ENCODE data around the gene OTUD3. TPM values are rescaled to one million over a fixed set of nuclear protein-coding genes. Genes with fewer than 3 reads are reported as not detected.

The OTUD3 gene
- total RNA-seq, 1 experiment from 2014 or later: 15.1 TPM

GRCh38 chr1:19938472-19938871 lies 56.3 kb downstream of the OTUD3 start:
- Histone ChIP-seq H3K27me3 (replicated peaks; ENCODE audit: control insufficient read depth, insufficient read depth, low read length) (no peaks in the 10 kb centered on the region), H3K4me1 (no peaks in the 10 kb centered on the region), H3K36me3 (ENCODE audit: control insufficient read depth, insufficient read depth, low read length) (no peaks in the 10 kb centered on the region), H3K9me3 (0 out of 2 replicates have a peak, but pooled peaks cover 10% of the 10 kb centered on the region), H3K4me3 (ENCODE audit: low read depth, low read length) (no peak overlapping the region)
- no peak for TF ChIP-seq CTCF (IDR thresholded peaks at IDR 0.05; ENCODE audit: insufficient read depth in 1 of 2, low read depth in 1 of 2, low read length in 1 of 2, severe bottlenecking in 1 of 2, unreplicated experiment in 1 of 2)
- ChIA-PET CTCF (no interaction called here), POLR2A (no interaction called here)
- Mint-ChIP-seq H3K9me3 (ENCODE audit: unreplicated experiment) (peaks cover 42% of the 10 kb centered on the region), H3K27ac (ENCODE audit: unreplicated experiment) (no peak overlapping the region), H3K4me1 (ENCODE audit: low read depth, unreplicated experiment) (no peaks in the 10 kb centered on the region), H3K27me3 (ENCODE audit: insufficient read depth, unreplicated experiment) (no peaks in the 10 kb centered on the region), H3K4me3 (ENCODE audit: unreplicated experiment) (no peak overlapping the region), H3K36me3 (ENCODE audit: insufficient read depth, unreplicated experiment) (peaks cover 9% of the 10 kb centered on the region)
- intact Hi-C loops (cut with micrococcal nuclease; ENCODE audit: unreplicated experiment): no loop called here
- no TSS peak for BruUV-seq (replicated peaks)
- no peak for DNase-seq

- no peaks in the 10 kb centered on the region for H3K27me3 ChIP-seq (replicated peaks; ENCODE audit: control insufficient read depth, insufficient read depth, low read length)
- POLR2A ChIA-PET: no interaction called here
- DNase-seq: no peak
- peaks cover 5% of the 10 kb centered on the region for H3K4me1 Mint-ChIP-seq (ENCODE audit: low read depth, unreplicated experiment)
- no peaks in the 10 kb centered on the region for H3K36me3 ChIP-seq (ENCODE audit: control insufficient read depth, insufficient read depth, low read length)
- H3K27ac Mint-ChIP-seq (ENCODE audit: unreplicated experiment): no peak overlapping the region
- intact Hi-C loops (cut with micrococcal nuclease; ENCODE audit: unreplicated experiment): no loop called here
- peaks cover 6% of the 10 kb centered on the region for H3K4me1 ChIP-seq
- H3K9me3 ChIP-seq: peaks cover 16% of the 10 kb centered on the region
- H3K9me3 Mint-ChIP-seq (ENCODE audit: unreplicated experiment): peaks cover 48% of the 10 kb centered on the region
- TF ChIP-seq CTCF (IDR thresholded peaks at IDR 0.05; ENCODE audit: insufficient read depth in 1 of 2, low read depth in 1 of 2, low read length in 1 of 2, severe bottlenecking in 1 of 2, unreplicated experiment in 1 of 2): no peak
- no peak overlapping the region for H3K4me3 ChIP-seq (ENCODE audit: low read depth, low read length)
- H3K4me3 Mint-ChIP-seq (ENCODE audit: unreplicated experiment): no peak overlapping the region
- BruUV-seq (replicated peaks): no TSS peak
- no peaks in the 10 kb centered on the region for H3K27me3 Mint-ChIP-seq (ENCODE audit: insufficient read depth, unreplicated experiment)
- CTCF ChIA-PET: no interaction called here
- peaks cover 9% of the 10 kb centered on the region for H3K36me3 Mint-ChIP-seq (ENCODE audit: insufficient read depth, unreplicated experiment)
These were observed 58.5 kb downstream of the OTUD3 start for GRCh38 chr1:19940486-19941205.

DNA sequence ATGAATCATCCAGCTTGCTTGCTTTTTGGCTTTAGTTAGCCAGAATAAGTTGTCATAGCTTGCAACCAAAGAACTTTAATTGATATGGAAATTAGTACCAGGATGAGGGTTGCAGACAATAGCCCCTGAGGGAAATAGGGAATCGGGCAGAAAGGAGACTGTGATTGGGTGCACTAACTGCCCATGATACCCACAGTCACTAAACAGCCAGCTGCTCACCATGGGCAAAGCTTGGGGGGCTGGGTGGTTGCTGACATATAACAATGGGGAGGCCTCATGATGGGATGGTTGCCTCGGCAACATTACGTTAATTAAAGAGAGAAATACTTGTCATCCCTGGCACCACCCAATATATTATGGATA lies 59.0 kb downstream of the OTUD3 start:
- Histone ChIP-seq H3K4me3 (ENCODE audit: low read depth, low read length) (no peak overlapping the region), H3K27me3 (replicated peaks; ENCODE audit: control insufficient read depth, insufficient read depth, low read length) (no peaks in the 10 kb centered on the region), H3K36me3 (ENCODE audit: control insufficient read depth, insufficient read depth, low read length) (no peaks in the 10 kb centered on the region), H3K9me3 (peaks cover 20% of the 10 kb centered on the region), H3K4me1 (peaks cover 11% of the 10 kb centered on the region)
- ChIA-PET POLR2A (no interaction called here), CTCF (no interaction called here)
- TF ChIP-seq CTCF (IDR thresholded peaks at IDR 0.05; ENCODE audit: insufficient read depth in 1 of 2, low read depth in 1 of 2, low read length in 1 of 2, severe bottlenecking in 1 of 2, unreplicated experiment in 1 of 2): no peak
- Mint-ChIP-seq H3K27ac (ENCODE audit: unreplicated experiment) (no peak overlapping the region), H3K4me3 (ENCODE audit: unreplicated experiment) (no peak overlapping the region), H3K4me1 (ENCODE audit: low read depth, unreplicated experiment) (peaks cover 9% of the 10 kb centered on the region), H3K27me3 (ENCODE audit: insufficient read depth, unreplicated experiment) (no peaks in the 10 kb centered on the region), H3K9me3 (ENCODE audit: unreplicated experiment) (peaks cover 46% of the 10 kb centered on the region), H3K36me3 (ENCODE audit: insufficient read depth, unreplicated experiment) (peaks cover 14% of the 10 kb centered on the region)
- intact Hi-C loops (cut with micrococcal nuclease; ENCODE audit: unreplicated experiment): no loop called here
- DNase-seq: no peak
- BruUV-seq (replicated peaks): no TSS peak

Measured in Caco-2 (cell line).